HCT116 (cell line): ENCODE results near the gene SLC22A23.

ENCODE experiments used
- JUND ChIP-seq: IDR thresholded peaks from 2 replicates; pipeline ENCODE4 v1.6.1; 2012
- POLR2A ChIP-seq: IDR thresholded peaks from 2 replicates; pipeline ENCODE4 v1.7.0; 2011; ENCODE audit warnings: borderline replicate concordance; ENCODE audit not compliant: insufficient read depth, insufficient read length; ENCODE audit errors: extremely low read depth
- POLR2AphosphoS5 ChIP-seq: IDR thresholded peaks from 2 replicates; pipeline ENCODE4 v1.6.1; 2011; ENCODE audit warnings: mild to moderate bottlenecking, low read depth, low read length, moderate library complexity
- REST ChIP-seq: IDR thresholded peaks from 2 replicates; pipeline ENCODE4 v1.6.1; 2012; ENCODE audit warnings: low read depth
- SIN3A ChIP-seq: IDR thresholded peaks from 2 replicates; pipeline ENCODE4 v1.6.1; 2012; ENCODE audit warnings: low read depth
- YY1 ChIP-seq: IDR thresholded peaks from 2 replicates; pipeline ENCODE4 v1.6.1; 2011; ENCODE audit warnings: low read length, low read depth, moderate library complexity, mild to moderate bottlenecking; ENCODE audit not compliant: insufficient replicate concordance; ENCODE audit errors: extremely low read depth
- ZFX ChIP-seq: fragments of 450-650 bp; IDR thresholded peaks from 2 replicates; pipeline ENCODE4 v1.6.1; 2017
- TF ChIP-seq, protein P1 (sequence below), 3 experiments: fragments of 200-600 bp in 1 of 3; sonication (generic) in 1 of 3; IDR thresholded peaks in 2 of 3; conservative IDR thresholded peaks in 1 of 3; 2 replicates each; pipeline ENCODE4 v1.5.1; 2012 to 2017; ENCODE audit warnings: low read depth in 2 of 3, low read length in 2 of 3, antibody characterized with exemption in 1 of 3, borderline replicate concordance in 1 of 3, control low read depth in 1 of 3, mild to moderate bottlenecking in 1 of 3, mixed read lengths in 1 of 3, mixed run types in 1 of 3, moderate library complexity in 1 of 3; ENCODE audit not compliant: insufficient read depth in 1 of 3
- TF ChIP-seq, protein P2 (sequence below): IDR thresholded peaks from 2 replicates; pipeline ENCODE4 v1.6.1; 2012

GRCh38 chr6:3278691-3279090 lies 178.2 kb downstream of the SLC22A23 start:
- TF ChIP-seq, protein P1, sequence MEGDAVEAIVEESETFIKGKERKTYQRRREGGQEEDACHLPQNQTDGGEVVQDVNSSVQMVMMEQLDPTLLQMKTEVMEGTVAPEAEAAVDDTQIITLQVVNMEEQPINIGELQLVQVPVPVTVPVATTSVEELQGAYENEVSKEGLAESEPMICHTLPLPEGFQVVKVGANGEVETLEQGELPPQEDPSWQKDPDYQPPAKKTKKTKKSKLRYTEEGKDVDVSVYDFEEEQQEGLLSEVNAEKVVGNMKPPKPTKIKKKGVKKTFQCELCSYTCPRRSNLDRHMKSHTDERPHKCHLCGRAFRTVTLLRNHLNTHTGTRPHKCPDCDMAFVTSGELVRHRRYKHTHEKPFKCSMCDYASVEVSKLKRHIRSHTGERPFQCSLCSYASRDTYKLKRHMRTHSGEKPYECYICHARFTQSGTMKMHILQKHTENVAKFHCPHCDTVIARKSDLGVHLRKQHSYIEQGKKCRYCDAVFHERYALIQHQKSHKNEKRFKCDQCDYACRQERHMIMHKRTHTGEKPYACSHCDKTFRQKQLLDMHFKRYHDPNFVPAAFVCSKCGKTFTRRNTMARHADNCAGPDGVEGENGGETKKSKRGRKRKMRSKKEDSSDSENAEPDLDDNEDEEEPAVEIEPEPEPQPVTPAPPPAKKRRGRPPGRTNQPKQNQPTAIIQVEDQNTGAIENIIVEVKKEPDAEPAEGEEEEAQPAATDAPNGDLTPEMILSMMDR (IDR thresholded peaks at IDR 0.05 in 2 of 3, conservative IDR thresholded peaks at IDR 0.05 in 1 of 3; ENCODE audit: borderline replicate concordance in 1 of 3, insufficient read depth in 1 of 3, low read depth in 2 of 3, low read length in 2 of 3) = no peak
- no peak for TF ChIP-seq SIN3A
- TF ChIP-seq JUND = no peak
- TF ChIP-seq POLR2A = no peak
- TF ChIP-seq POLR2AphosphoS5 = no peak
- no peak for TF ChIP-seq ZFX
- TF ChIP-seq REST = no peak
- TF ChIP-seq, protein P2, sequence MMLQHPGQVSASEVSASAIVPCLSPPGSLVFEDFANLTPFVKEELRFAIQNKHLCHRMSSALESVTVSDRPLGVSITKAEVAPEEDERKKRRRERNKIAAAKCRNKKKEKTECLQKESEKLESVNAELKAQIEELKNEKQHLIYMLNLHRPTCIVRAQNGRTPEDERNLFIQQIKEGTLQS = no peak
- no peak for TF ChIP-seq YY1
